ENCODE data around the gene EYA2.

Gene EYA2

GRCh38 chr20:47139934-47140535 is 245.4 kb downstream of the EYA2 start:
- no peak for DNase-seq (ENCODE audit: low read depth)
- TF ChIP-seq CTCF (IDR thresholded peaks at IDR 0.05; ENCODE audit: control insufficient read depth, insufficient read depth, low read depth, low read length, missing control alignments), result no peak
- H3K4me3 ChIP-seq (ENCODE audit: control insufficient read depth, low read depth, low read length), result no peak overlapping the region

GRCh38 chr20:47141350-47141921 is 246.8 kb downstream of the EYA2 start:
- TF ChIP-seq CTCF (IDR thresholded peaks at IDR 0.05; ENCODE audit: control insufficient read depth, insufficient read depth, low read depth, low read length, missing control alignments), result no peak
- no peak for DNase-seq (ENCODE audit: low read depth)
- H3K4me3 ChIP-seq (ENCODE audit: control insufficient read depth, low read depth, low read length), result no peak overlapping the region

GRCh38 chr20:47141941-47142773 is 247.5 kb downstream of the EYA2 start:
- TF ChIP-seq CTCF (IDR thresholded peaks at IDR 0.05; ENCODE audit: control insufficient read depth, insufficient read depth, low read depth, low read length, missing control alignments), result no peak
- H3K4me3 ChIP-seq (ENCODE audit: control insufficient read depth, low read depth, low read length), result no peak overlapping the region
- no peak for DNase-seq (ENCODE audit: low read depth)

GRCh38 chr20:47142774-47143170 is 248.1 kb downstream of the EYA2 start:
- no peak overlapping the region for H3K4me3 ChIP-seq (ENCODE audit: control insufficient read depth, low read depth, low read length)
- TF ChIP-seq CTCF (IDR thresholded peaks at IDR 0.05; ENCODE audit: control insufficient read depth, insufficient read depth, low read depth, low read length, missing control alignments), result no peak
- DNase-seq (ENCODE audit: low read depth), result no peak

GRCh38 chr20:47143657-47144056 is 249.0 kb downstream of the EYA2 start:
- no peak for TF ChIP-seq CTCF (IDR thresholded peaks at IDR 0.05; ENCODE audit: control insufficient read depth, insufficient read depth, low read depth, low read length, missing control alignments)
- no peak overlapping the region for H3K4me3 ChIP-seq (ENCODE audit: control insufficient read depth, low read depth, low read length)
- DNase-seq (ENCODE audit: low read depth), result no peak

GRCh38 chr20:47144463-47144862 is 249.8 kb downstream of the EYA2 start:
- no peak for TF ChIP-seq CTCF (IDR thresholded peaks at IDR 0.05; ENCODE audit: control insufficient read depth, insufficient read depth, low read depth, low read length, missing control alignments)
- H3K4me3 ChIP-seq (ENCODE audit: control insufficient read depth, low read depth, low read length), result no peak overlapping the region
- DNase-seq (ENCODE audit: low read depth), result no peak
